NCI-H748 (cell line): ENCODE data around the gene HAVCR2.
A peak's percentile ranks its signal among the peaks of the same experiment; 100 is the strongest.

Experiments used
- DNase-seq: peaks from one replicate; lab custom pipeline; 2025; ENCODE audit not compliant: unreplicated experiment; lab: John Stamatoyannopoulos, UW

HAVCR2 gene

GRCh38 chr5:157108976-157109375 is at the start of gene HAVCR2:
Gene HAVCR2, minus strand, starts transcription at chr5:157109044. Its CDS starts 61 bp downstream, at chr5:157108983.
- no peak for DNase-seq

- no peak for DNase-seq
Measured at GRCh38 chr5:157157293-157157891, 48.5 kb upstream of the HAVCR2 start.

- no peak for DNase-seq
Measured at GRCh38 chr5:157155297-157155696, 46.5 kb upstream of the HAVCR2 start.

GRCh38 chr5:157150995-157151394 is 42.2 kb upstream of the HAVCR2 start:
- no peak for DNase-seq

- peak; percentile 71 for DNase-seq
Measured at GRCh38 chr5:157148734-157149615, 40.1 kb upstream of the HAVCR2 start.

GRCh38 chr5:157143127-157143971 is 34.5 kb upstream of the HAVCR2 start:
- DNase-seq, result peak; percentile 70

GRCh38 chr5:157142317-157143126 is 33.7 kb upstream of the HAVCR2 start, which contains the start of gene MED7:
Gene MED7, minus strand, starts transcription at chr5:157142865. Its CDS starts 3,434 bp downstream, at chr5:157139431.
- peak; percentile 99 for DNase-seq

- no peak for DNase-seq
Measured at GRCh38 chr5:157137691-157138090, 28.8 kb upstream of the HAVCR2 start.

GRCh38 chr5:157132281-157132612 is 23.4 kb upstream of the HAVCR2 start:
- DNase-seq, result no peak

GRCh38 chr5:157130925-157131324 is 22.1 kb upstream of the HAVCR2 start:
- DNase-seq, result peak; percentile 2

GRCh38 chr5:157121709-157122108 is 12.9 kb upstream of the HAVCR2 start:
- DNase-seq, result no peak

GRCh38 chr5:157120102-157120501 is 11.3 kb upstream of the HAVCR2 start:
- no peak for DNase-seq

- DNase-seq, result no peak
Measured at GRCh38 chr5:157116483-157116954, 7.7 kb upstream of the HAVCR2 start.

GRCh38 chr5:157115502-157115901 is 6.7 kb upstream of the HAVCR2 start:
- no peak for DNase-seq

- no peak for DNase-seq
Measured at GRCh38 chr5:157115012-157115411, 6.2 kb upstream of the HAVCR2 start.

- no peak for DNase-seq
Measured at GRCh38 chr5:157113002-157113401, 4.2 kb upstream of the HAVCR2 start.

- DNase-seq, result no peak
Measured at GRCh38 chr5:157109744-157110143, 900 bp upstream of the HAVCR2 start.

- no peak for DNase-seq
Measured at GRCh38 chr5:157107508-157107907, 1.3 kb downstream of the HAVCR2 start.

GRCh38 chr5:157106630-157107461 is 2.0 kb downstream of the HAVCR2 start:
- DNase-seq, result no peak
